ENCODE data around the gene FAM3A.
"Not testable (repeated sequence)": the region's sequence is repeated elsewhere in the genome, so short reads cannot be mapped to it uniquely, and the experiment has no call there.

The FAM3A gene

DNA sequence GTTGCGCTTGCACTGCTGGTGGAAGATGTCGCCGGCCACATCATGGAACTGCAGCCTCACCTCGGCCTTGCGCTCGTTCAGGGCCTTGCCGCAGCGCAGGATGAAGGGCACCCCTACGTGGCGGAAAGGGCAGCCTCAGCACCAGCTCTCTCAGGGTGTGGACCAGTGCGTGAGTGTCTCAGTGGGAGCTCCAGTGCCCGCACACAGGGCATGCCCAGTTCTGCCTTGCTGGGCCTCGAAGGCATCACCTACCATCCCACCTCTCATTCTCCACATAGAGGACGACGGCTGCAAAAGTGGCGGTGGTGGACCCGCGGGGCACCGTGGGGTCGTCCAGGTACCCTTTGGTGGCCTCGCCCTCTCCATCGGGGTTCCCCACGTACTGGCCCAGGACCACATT, 16.7 kb upstream of the FAM3A start:
- no peak for DNase-seq

DNA sequence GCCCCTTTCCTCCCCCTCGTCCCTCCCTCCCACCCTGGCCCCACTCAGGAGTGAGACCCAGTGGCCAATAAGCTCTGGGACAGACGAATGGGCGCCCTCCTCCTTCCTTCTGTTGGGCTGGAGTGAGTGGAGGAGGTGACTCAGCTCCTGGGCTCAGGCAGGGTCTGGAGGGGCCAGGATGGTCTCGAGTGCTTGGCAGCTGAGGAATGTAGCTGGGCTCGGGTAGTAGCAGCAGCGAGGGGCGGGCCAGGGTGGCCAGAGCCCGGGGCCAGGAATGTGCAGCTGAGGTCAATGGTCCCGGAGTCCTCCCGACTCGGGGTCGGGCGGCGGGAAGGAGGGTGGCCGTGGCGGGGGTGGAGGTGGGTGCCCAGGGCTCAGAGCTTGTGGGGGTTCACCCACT, 15.6 kb upstream of the FAM3A start:
- DNase-seq: no peak

DNA sequence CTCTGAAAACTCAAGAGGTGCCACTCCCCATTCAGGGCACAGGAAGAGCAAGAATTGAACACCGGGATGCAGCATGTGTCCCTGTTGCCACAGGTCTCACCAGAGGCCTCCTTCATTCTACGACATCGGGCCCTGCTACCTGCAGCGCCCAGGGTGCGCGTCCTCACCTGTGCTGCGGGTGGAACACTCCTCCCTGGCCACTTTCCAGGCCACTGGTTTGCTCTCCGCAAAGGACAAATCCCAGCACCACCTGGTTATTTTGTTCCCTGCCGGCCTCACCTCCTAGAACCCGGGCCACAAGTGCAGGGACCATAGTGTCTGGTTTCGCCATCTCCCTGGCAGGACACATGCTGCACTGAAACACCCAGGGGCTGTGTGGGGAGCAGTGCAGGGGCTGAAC, 14.3 kb upstream of the FAM3A start:
- no peak for DNase-seq

DNA sequence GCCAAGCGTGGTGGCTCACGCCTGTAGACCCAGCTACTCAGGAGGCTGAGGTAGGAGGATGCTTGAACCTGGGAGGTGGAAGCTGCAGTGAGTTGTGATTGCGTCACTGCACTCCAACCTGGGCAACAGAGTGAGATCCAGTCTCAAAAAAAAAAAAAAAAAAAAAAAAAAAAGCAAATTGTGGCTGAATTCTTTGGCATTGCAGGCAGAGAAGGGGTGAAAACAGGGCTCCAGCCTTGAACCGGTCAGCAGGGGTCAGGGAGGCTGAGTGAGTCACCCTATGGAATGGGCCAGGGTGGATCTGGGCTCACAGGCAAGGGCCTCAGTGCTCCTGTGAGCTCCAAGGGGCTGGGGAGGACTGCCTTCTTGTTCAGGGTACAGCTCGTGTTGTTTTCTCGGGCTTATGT, 13.2 kb upstream of the FAM3A start:
- DNase-seq: no peak

DNA sequence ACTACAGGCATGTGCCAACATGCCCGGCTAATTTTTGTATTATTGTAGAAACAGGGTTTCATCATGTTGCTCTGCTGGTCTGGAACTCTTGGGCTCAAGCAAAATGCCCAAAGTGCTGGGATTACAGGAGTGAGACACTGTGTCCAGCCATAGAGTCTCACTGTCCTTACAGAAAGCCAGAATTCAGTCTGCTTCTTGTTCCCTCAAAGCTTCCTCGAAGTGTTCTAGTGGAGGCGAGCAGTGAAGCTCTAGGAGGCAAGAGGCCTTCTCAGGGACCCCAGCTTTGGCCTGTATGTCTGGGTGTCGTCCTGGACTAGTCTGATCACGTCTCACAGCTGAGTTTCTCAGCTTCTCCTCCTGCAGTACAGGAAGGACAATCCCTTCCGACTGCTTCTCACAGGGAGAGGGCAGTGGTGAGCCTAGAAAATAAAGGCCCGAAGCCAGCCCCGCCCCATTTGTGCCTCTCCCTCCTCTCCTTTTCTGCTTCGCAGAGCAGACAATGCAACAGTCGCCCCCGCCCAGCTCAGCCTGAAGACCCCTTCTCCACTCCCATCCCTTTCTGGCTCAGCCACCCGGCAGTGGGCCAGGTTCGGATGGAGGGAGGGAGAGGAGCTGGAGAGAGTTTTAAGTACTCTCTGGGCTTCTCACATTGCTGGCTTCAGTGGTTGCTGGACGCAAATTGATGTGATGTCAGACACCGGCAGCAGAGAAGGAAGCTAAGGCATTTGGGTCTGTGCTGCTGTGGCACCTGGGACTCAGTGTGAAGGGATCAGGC, 11.1 kb upstream of the FAM3A start:
- DNase-seq: no peak

DNA sequence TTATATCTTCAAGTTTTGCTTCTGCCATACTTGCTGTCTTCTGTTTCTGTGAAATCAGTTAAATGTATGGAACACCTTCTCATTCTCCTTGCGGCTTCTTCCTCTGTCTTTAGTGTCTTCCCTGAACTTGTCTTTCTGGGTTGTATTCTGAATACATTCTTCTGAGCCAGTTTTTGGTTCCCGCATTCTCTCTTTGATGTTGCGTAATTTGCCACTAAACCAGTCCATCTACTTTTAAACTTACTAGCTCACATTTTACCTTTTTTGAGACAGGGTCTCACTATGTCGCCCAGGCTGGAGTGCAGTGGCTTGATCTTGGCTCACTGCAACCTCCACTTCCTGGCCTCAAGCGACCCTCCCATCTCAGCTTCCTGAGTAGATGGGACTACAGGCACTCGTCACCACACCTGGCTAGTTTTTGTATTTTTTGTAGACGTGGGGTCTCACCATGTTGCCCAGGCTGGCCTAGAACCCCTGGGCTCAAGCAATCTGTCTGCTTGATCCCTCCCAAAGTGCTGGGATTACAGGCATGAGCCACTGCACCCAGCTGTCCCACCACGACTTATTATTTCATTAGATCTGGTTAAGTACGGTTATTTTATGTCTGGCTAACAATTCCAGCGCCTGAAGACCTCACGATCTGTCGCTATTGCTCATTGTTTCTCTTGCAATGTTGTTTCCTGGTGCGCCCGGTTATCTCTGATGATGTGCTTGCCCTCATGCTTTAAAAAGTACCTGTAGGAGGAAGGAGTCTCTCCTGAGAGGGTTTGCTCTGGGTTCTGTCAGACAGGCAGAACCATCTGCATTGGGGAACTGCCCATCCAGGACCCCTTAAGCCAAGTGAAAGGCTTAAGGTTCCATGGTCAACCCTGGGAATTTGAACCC, 9.8 kb upstream of the FAM3A start:
- no peak for DNase-seq

DNA sequence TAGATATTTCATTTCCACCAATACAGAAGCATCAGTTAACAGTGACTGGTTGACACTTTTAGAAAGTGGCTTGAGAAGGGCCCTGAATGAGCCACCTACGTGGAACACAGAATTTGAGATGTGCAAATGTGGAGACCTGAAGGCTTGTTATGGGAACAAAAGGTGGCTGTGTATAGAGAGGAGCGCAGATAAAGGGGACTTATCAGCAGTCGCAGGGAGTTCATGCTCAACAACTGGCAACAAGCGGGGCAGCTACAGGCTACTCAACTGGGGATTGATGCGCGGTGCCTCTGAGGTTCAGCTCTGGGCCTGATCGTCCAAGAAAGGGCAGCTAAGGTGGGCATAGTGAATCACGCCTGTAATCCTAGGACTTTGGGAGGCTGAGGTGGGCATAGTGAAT, 3.4 kb upstream of the FAM3A start:
- DNase-seq: no peak

DNA sequence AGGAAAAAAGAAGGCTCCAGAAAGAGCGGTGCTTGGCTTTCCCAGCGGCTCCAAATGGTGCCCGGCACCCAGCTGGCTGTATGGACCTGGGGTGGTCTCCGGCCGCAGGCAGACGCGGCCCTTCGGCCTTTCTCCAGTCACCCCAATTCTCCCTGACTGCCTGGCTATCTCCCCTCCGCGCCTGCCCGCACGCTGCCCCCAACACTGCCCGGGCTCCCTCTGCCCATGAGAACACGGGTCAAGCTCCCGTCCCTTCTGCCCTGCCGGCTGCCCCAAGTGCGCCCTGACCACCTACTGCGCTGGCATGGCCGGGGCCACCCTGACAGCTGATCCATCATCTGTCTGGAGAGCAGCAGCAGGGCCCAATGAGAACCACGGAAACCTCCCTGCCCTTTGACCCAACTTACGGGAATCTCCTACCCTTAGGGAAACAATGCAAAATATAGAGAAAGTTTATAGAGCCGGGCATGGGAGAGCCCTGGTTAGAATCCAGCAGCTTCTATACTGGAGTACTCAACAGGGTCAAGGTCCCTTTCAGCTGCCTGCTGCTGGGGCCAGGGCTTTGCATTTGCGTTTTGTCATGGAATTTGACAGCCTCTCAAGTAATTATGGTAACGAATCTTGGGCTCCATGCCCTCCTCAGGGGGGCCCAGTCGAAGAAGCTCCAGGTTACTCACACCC, 1.2 kb upstream of the FAM3A start:
- no peak for DNase-seq

DNA sequence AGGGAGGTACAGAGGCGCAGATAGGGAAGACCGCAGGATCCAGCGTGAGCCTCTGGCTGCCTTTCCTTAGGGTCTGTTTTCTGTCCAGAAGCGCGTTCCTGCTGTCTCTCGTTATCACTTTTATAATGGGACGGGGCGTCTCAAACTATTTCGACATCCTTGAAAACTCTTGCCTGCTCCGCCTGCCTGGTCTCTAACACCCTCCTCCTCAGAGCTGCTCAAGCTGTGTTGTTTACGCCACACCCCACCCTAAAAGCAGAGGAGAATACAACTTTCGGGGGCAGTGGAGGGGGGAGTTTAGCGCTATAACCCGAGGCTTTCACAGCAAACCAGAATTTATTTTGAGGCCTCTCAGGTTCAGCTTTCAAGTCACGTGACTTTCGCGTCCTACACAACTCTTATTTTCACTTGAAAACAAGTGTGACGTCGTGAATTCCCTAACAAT, 646 bp upstream of the FAM3A start:
- DNase-seq: no peak

DNA sequence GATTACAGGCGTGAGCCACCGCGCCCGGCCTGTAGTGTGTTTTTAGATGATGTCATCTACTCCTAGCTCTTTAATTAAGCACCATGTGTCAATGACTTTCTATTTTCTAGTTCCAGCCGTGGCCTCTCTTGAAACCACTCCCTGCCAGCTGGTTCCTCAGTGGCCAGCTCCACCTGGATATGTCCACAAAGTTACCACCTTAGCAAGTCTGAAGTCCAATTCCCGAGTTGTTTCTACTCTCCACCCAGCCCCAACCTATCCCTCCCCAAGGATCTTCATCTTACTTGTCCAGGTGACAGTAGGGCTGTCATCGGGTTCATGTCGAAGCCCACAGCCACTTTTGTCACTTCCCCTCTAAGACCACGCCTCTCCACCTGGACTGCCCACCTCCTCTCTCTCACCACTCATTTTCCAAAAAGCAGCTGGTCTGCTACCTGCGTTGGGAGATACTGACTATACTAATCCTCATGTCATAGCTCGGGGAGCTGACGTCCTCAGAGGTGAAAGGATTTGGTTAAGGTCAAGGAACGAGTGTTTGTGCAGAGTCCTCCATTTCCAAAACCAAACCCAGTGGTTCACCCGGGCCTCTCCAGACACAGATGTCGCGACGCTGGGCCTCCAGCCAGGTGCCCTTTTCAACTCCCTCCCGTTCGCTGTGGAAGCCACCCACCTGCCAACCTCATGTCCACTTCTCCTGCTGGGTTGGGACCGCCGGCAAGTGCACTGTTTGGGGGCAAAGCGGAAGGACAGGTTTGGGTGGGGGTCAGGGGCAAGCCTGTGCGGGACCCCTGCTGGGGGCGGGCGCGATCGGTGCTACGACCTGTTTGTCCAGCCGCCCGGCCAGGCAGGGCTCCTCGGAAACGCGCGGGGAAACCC, 704 bp downstream of the FAM3A start:
- DNase-seq: no peak

DNA sequence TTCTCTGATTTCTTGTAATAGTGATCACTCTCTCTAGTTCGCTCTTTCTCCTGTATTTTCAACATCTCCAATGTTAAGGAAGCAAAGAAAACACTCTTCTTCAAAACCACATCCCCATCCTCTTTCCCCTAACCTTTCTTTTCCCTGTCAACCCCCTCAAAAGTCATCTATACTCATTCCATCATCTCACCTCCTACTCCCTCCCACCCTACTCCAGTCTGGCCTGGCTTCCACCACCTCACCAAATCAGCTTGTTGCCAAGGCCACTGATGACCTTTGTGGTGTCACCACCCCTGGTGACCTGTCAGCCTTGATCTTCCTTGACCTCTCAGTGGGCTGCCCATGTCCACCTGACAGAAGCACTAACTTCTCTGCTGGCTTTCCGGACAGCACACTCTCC, 2.3 kb downstream of the FAM3A start:
- no peak for DNase-seq

DNA sequence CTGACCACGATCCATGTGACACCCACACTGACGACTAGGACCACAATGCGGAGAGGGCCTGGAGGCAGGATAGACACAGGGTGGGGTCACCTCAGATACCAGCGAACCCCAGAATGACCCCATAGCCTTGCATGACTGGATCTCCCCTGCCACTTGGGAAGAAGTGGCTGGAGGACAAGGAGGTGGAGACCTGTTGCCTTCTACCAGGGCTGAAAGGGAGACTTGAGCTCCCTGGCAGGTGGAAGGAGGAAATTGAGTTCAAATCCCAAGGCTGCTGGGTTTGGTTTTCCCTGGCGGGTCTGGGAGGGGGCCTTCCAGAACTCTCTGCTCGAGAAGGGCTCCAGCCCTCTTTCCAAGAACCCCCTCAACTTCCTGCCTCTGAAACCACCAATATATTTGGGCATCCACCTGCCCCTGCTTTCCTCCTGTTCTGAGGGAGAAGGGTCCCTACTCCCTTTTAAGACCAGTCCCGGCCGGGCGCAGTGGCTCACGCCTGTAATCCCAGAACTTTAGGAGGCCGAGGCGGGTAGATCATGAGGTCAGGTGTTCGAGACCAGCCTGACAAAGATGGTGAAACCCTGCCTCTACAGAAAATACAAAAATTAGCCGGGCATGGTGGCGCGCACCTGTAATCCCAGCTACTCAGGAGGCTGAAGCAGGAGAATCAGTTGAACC, 3.0 kb downstream of the FAM3A start:
- no peak for DNase-seq

DNA sequence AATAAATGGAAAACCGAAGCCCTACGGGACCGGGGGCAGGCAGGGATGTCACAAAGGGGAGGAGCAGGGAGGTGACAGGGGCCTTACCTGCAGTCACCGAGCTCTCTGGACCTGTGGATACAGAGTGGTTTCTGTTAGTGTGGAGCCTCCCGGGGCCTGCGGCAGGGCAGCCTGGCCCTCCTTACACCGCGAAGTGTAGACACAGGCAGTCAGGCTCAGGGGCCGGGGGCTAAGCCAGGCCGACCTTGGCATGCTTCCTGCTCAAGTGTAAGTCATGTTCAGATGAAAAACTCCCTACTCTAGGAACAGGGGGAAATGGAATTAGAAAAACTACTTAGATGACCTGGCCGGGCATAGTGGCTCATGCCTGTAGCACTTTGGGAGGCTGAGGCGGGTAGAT, 4.3 kb downstream of the FAM3A start:
- no peak for DNase-seq

DNA sequence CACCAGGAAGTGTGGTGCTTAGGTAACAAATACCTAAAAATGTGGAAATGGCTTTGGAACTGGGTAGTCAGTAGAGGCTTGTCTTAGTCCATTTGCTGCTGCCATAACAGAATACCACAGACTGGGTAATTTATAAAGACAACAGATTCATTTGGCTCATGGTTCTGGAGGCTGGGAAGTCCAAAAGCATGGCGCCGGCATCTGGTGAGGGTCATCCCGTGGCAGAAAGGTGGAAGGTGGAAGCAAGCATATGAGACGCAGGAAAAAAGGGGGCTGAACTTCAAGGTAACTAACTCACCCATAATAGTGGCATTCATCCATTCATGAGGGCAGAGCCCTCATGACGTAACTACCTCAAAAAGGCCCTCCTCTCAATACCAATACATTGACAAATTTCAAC, 6.6 kb downstream of the FAM3A start:
- DNase-seq: no peak

DNA sequence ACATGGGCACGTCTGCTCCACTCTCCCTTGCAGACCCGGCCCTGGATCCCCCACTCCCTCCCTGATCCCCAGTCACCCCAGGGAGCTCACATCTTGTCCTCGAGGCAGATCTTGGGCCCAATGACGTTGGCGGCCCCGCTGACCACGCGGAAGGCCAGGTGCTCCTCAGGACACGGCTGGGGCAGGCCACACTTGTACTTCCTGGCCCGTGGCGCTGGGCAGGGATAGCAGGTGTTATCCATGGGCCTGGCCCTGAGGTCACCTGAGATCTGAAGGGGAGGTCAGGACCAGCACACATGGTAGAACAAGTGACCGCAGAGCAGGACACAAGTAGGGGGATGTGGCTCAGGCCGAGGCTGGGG, 7.7 kb downstream of the FAM3A start:
- DNase-seq: no peak

DNA sequence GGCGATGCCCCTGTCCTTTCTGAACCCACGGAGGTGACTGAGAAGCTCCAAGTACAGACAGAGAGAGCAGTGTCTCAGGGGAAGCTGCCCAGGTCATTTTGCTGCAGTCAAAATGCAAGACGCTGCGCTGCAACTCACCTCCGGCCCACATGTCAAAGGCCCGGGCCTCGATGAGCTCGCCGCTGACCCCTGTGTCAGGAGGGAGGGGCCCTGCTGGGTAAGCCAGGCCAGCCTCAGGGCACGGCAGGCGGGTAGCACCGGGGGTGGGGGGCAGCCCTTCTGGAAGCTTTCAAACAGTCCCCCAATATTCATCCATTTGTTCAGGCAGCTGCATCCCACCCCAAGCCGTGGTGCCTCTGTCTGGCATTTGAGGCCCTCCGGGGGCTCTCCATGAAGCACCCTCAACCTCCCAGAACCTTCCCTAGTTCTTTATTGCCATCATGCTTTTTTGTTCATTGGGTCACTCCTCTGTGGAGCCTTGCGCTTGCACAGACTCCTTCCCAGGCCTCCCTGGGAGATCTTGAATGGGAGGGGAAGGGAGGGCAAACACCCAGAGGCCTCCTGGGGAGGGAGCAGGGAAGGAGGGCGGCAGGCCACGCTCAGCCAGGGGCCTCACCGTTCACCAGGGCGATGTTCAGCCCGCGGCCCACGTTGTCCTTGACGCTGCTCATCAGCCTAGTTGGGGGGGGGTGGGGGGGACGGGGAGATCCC, 8.2 kb downstream of the FAM3A start:
- no peak for DNase-seq

DNA sequence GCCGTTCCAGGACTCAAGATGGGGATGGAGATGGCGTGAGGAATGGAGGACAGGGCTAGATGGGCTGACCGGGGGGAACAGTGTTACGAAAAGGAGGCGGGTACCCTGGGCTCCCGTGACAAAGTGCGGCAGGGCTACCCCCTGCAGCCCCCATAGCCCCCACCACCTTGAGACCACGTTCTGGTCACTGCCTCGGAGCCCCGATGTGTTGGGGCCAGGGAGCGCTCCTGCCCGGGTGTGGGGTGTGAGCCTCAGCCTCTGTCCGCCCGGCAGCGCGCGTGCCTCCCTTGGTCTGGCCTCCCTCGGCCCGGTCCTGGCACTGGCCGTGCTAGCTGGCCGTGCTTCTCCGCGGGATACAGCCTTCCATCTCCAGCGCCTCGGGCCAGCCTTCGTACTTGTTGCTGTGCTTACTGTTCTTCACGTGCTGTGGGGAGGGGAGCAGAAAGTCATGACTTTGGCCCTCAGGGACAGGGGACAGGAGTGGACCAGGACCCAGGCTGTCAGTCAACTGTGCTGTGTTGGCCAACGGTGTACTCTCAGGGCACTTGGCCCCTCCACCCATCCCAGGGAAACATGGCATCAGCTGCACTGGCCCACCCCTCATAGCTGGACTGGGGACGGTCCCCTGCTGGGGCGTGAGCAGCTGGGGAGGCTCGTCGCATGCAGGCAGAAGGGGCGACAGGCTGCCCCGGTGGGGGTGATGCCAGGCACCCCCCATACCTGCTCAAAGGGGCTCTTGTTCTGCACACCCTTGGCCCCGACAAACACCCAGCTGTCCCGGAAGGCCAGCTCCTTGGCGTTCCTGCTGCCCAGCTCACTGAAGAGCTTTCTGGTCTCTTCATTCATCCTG, 9.3 kb downstream of the FAM3A start:
- DNase-seq: no peak

DNA sequence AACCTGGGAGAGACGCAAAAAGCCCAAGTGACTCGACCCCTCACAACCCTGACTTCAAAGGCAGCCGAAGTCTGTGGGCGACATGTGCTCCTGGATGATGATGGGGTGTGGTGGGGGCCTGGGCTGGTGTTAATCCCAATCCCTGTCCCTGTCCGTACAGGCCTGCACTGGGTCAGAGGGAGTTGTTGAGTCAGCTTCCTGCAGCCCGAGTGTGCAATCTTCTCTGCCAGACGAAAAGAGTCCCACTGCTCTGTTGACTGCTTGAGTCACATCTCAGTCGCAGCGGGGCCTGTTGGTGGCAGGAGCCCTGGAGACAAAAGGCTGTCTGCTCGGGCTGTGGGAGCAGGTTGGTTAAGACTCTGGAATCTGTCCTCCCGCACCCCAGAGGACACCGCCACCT, 10.3 kb downstream of the FAM3A start:
- no peak for DNase-seq

DNA sequence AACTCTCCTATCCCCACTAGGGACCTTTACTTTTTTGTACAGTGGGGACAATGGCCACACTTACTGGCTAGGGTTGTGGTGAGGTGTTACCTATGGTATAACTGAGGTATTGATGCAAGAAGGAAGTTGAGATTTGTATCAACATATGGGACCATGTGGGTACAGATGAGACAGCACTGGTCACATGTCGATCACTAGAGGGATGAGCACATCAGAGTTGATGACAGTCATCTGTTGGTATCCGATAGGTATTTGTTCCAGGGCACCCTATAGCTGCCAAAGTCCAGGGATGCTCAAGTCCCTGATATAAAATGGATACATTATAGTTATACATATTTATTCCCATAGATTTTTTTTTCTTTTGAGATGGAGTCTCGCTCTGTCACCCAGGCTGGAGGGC, 13.0 kb downstream of the FAM3A start:
- no peak for DNase-seq

DNA sequence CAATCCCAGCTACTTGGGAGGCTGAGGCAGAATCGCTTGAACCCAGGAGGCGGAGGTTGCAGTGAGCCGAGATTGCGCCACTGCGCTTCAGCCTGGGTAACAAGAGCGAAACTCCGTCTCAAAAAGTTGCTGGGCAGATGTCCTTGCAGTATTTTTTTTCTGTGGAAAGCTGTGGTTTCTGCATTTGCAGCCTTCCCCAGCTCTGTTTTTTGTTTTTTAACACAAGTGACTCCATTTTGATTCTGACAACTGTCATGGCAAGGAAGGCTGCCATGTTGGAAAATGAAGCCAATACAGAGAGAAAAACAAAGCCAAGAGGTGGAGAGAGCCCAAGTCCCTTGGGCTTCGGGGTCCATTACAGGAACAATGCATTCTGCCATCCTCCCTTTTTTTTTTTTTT, 13.9 kb downstream of the FAM3A start:
- no peak for DNase-seq

DNA sequence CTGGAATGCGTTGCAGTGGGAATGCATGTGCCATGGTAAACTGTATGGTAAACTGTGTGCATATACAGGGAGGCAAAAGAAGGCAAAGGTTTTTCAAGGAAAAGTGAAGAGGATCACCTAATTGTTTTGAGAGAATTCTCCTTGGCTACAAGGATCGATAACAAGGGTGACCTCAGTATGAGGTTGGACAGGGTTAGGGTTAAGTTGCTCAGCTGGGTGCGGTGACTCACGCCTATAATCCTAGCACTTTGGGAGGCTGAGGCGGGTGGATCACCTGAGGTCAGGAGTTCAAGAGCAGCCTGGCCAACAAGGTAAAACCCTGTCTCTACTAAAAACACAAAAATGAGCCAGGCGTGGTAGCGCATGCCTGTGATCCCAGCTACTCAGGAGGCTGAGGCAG, 14.6 kb downstream of the FAM3A start:
- DNase-seq: not testable (repeated sequence)
